NCI-H510A (cell line): ENCODE measurements around the gene WDR37.

Source experiments
- DNase-seq: peaks from one replicate; lab custom pipeline; 2025; lab: John Stamatoyannopoulos, UW

The WDR37 gene

GRCh38 chr10:1128649-1129048 is 72.5 kb downstream of the WDR37 start:
- no peak for DNase-seq

- no peak for DNase-seq
Observed at GRCh38 chr10:1130226-1130625, 74.0 kb downstream of the WDR37 start.

- no peak for DNase-seq
Observed at GRCh38 chr10:1130995-1131790, 75.0 kb downstream of the WDR37 start.

GRCh38 chr10:1132584-1132983 is 76.4 kb downstream of the WDR37 start:
- no peak for DNase-seq

GRCh38 chr10:1133495-1134045 is 77.4 kb downstream of the WDR37 start:
- no peak for DNase-seq

- DNase-seq: no peak
Observed at GRCh38 chr10:1134156-1134555, 78.0 kb downstream of the WDR37 start.

GRCh38 chr10:1136268-1136667 is 80.1 kb downstream of the WDR37 start:
- no peak for DNase-seq

GRCh38 chr10:1137499-1138163 is 81.4 kb downstream of the WDR37 start:
- DNase-seq: no peak

GRCh38 chr10:1138529-1138928 is 82.3 kb downstream of the WDR37 start:
- no peak for DNase-seq

- no peak for DNase-seq
Observed at GRCh38 chr10:1141261-1141660, 85.1 kb downstream of the WDR37 start.

- DNase-seq: no peak
Observed at GRCh38 chr10:1141701-1142100, 85.5 kb downstream of the WDR37 start.

- no peak for DNase-seq
Observed at GRCh38 chr10:1142596-1142995, 86.4 kb downstream of the WDR37 start.

GRCh38 chr10:1147810-1148209 is 91.6 kb downstream of the WDR37 start:
- no peak for DNase-seq

GRCh38 chr10:1148855-1149605 is 92.8 kb downstream of the WDR37 start:
- DNase-seq: no peak

GRCh38 chr10:1149793-1150637 is 93.8 kb downstream of the WDR37 start:
- no peak for DNase-seq

- DNase-seq: no peak
Observed at GRCh38 chr10:1150638-1150955, 94.4 kb downstream of the WDR37 start.

GRCh38 chr10:1151076-1152033 is 95.2 kb downstream of the WDR37 start:
- no peak for DNase-seq

GRCh38 chr10:1152386-1153250 is 96.4 kb downstream of the WDR37 start:
- no peak for DNase-seq

- no peak for DNase-seq
Observed at GRCh38 chr10:1153251-1153763, 97.1 kb downstream of the WDR37 start.
